Activated T-helper 1 cell treated with anti-CD3 and anti-CD28 coated beads, Interleukin-12 subunit alpha, Interleukin-12 subunit beta, Interleukin-2, Interleukin-4 antibody, amounts not matched to agents 30 ng/mL and 10 ng/mL and 1 ng/mL, durations not matched to agents 14 hours and 24 hours and 36 hours (primary cell): ENCODE measurements around the gene HCFC1R1. TPM values are rescaled to one million over a fixed set of nuclear protein-coding genes. Genes with fewer than 3 reads are reported as not detected.
A peak's percentile ranks its signal among the peaks of the same experiment; 100 is the strongest.
"Not testable (repeated sequence)": the region's sequence is repeated elsewhere in the genome, so short reads cannot be mapped to it uniquely, and the experiment has no call there.

ENCODE experiments used
- DNase-seq: peaks from one replicate; pipeline ENCODE4 v3.0.0; 2021; ENCODE audit warnings: low spot score
- H3K27ac Mint-ChIP-seq: one replicate; pipeline ENCODE4 v1.8.0; 2021; ENCODE audit warnings: mild to moderate bottlenecking, mixed read lengths
- H3K27me3 Mint-ChIP-seq: one replicate; pipeline ENCODE4 v1.8.0; 2022; ENCODE audit warnings: mild to moderate bottlenecking, moderate library complexity, mixed read lengths; ENCODE audit not compliant: insufficient read depth
- H3K36me3 Mint-ChIP-seq: one replicate; pipeline ENCODE4 v1.8.0; 2021; ENCODE audit warnings: low read depth, mixed read lengths
- H3K4me1 Mint-ChIP-seq: one replicate; pipeline ENCODE4 v1.8.0; 2021; ENCODE audit warnings: low read depth, mixed read lengths
- H3K4me3 Mint-ChIP-seq: one replicate; pipeline ENCODE4 v1.8.0; 2021; ENCODE audit warnings: mild to moderate bottlenecking, moderate library complexity, mixed read lengths
- H3K9me3 Mint-ChIP-seq: one replicate; pipeline ENCODE4 v1.8.0; 2021; ENCODE audit warnings: mixed read lengths
- intact Hi-C: fragments of 100-400 bp; cut with micrococcal nuclease; formaldehyde crosslinking; loops from one replicate; pipeline ENCODE4 v1.15.1; 2024
- total RNA-seq: library from RNA; stranded (reverse); gene quantifications from 2 replicates; pipeline ENCODE4 v1.2.3, GENCODE V29; 2022

HCFC1R1 gene
- total RNA-seq, 1 donor from 2014 or later, result 30.0 TPM

DNA sequence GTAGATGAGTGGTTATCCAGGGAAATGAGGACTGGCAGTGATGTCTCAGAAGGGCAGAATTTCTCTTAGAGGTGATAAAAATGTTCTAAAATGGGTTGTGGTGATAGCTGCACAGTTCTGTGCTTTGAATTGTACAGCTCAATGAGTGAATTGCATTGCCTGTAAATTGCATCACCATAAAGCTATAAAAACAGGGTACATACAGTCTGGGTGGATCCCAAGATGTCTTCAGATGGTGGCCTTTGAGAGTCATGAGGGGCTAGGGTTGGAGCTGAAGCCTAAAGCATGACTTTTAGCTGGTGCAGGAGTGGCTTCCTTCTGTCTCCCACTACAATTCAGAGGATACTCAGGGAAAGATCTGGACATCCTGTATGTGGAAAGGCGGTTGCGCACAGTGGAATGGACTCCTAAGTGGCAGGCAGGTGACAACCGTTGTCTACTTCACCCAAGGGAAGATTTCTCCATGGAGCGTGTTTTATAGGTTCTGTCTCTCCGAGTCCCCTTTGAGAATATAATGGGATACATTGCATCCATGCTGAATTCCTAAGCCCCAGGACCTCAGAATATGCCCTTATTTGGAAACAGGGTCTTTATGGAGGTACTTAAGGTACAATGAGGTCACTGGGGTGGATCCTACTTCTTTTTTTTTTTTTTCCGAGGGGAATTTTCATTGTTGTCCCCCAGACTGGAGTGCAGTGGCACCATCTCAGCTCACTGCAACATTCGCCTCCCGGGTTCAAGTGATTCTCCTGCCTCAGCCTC, 40.1 kb upstream of the HCFC1R1 start:
- no peak for DNase-seq
- peaks cover 47% of the 10 kb centered on the region for H3K4me1 Mint-ChIP-seq
- intact Hi-C loops, result no loop called here
- H3K36me3 Mint-ChIP-seq, result peaks cover 42% of the 10 kb centered on the region
- H3K27ac Mint-ChIP-seq, result peak overlapping the region; percentile 94
- H3K9me3 Mint-ChIP-seq, result peaks cover 7% of the 10 kb centered on the region
- H3K4me3 Mint-ChIP-seq, result peak overlapping the region; percentile 79
- peaks cover 2% of the 10 kb centered on the region for H3K27me3 Mint-ChIP-seq

DNA sequence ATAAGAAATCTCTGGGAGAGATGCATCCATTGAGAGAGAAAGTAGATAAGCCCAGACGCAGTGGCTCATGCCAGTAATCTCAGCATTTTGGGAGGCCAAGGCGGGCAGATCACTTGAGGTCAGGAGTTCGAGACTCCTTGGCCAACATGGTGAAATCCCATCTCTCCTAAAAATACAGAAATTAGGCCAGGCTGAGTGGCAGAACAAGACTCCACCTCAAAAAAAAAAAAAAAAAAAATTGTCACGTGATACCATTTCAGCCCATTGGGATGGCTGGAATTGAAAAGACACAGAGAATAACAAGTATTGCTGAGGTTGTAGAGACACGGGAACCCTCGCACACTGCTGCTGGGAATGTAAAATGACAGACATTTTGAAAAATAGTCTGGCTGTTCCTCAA, 38.8 kb upstream of the HCFC1R1 start:
- H3K27me3 Mint-ChIP-seq, result peaks cover 2% of the 10 kb centered on the region
- H3K9me3 Mint-ChIP-seq, result peaks cover 7% of the 10 kb centered on the region
- H3K4me1 Mint-ChIP-seq, result peaks cover 40% of the 10 kb centered on the region
- no peak overlapping the region for H3K27ac Mint-ChIP-seq
- no peak for DNase-seq
- H3K36me3 Mint-ChIP-seq, result peaks cover 30% of the 10 kb centered on the region
- peak overlapping the region; percentile 29 for H3K4me3 Mint-ChIP-seq
- intact Hi-C loops, result no loop called here

GRCh38 chr16:3060339-3061127, 36.8 kb upstream of the HCFC1R1 start:
- H3K36me3 Mint-ChIP-seq, result peaks cover 21% of the 10 kb centered on the region
- peaks cover 2% of the 10 kb centered on the region for H3K27me3 Mint-ChIP-seq
- DNase-seq, result no peak
- H3K4me1 Mint-ChIP-seq, result peaks cover 51% of the 10 kb centered on the region
- intact Hi-C loops, result no loop called here
- H3K4me3 Mint-ChIP-seq, result peak overlapping the region; percentile 89
- peak overlapping the region; percentile 93 for H3K27ac Mint-ChIP-seq
- H3K9me3 Mint-ChIP-seq, result peaks cover 7% of the 10 kb centered on the region

DNA sequence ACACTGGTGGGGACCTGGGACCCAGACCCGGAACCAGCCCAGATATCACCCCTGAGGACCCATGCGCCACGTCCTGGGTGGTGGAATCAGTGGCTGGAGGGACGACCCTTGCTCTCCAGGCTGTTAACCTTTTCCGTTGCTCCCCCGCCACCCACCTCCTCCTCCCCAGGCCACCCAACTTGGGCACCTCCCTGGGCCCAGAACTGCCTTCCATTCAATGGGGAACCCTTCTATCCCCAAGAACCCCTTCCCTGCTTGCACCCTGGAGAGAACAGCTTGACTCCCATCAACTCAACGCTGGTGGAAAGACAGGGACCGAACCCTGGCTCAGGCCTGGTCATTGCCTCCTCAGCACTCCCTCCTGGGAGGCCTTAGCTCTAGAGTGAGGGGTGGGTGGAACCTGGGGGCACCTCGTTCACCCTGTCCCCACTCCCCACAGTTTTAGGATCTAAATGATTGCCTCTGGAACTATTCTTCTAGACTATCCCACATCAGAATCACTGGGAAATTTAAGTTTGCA, 36.0 kb upstream of the HCFC1R1 start:
- Mint-ChIP-seq H3K4me3 (peak overlapping the region; percentile 89), H3K27me3 (peaks cover 2% of the 10 kb centered on the region), H3K4me1 (peaks cover 58% of the 10 kb centered on the region), H3K27ac (peak overlapping the region; percentile 93), H3K36me3 (peaks cover 24% of the 10 kb centered on the region), H3K9me3 (peaks cover 7% of the 10 kb centered on the region)
- intact Hi-C loops, result loop anchor here (1.0 to 2.0 kb wide), 7 partner anchors 15 to 107 kb away; no protein-coding TSS in a partner anchor
- no peak for DNase-seq

DNA sequence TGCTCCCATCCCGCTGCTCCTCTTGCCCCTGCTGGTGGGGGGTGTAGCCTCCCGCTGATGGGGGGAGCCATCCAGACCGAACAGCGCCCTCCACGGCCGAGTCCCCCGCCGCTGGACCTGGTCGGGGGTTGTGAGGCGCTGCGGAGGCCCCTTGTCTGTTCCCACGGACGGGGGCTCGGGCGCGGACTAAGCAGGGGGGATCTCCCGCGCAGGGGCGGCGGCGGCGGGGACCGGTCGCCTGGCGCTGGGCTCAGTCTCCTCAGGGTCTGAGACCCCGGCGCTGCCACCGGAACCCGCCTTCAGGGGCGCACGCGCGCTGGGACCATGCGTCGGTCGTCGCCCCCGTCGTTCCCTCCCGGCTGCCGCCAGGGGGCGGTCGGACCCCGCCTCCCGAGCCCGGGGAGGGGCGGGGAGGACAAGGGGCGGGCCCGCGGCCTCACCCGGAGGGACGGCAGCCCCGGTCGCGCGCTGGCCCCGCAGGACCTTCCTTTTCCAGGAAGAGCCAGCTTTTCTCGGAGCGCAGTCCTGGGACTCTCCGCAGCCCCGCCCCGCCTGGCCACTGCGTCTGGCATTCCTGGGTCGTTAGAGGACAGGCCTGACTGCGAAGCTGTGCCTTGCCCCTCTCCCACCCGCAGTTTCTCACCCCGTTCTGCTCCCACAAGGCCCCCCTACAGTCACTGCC, 35.4 kb upstream of the HCFC1R1 start:
- Mint-ChIP-seq H3K36me3 (peaks cover 25% of the 10 kb centered on the region), H3K4me3 (peak overlapping the region; percentile 90), H3K27ac (peak overlapping the region; percentile 93), H3K9me3 (peaks cover 7% of the 10 kb centered on the region), H3K4me1 (peaks cover 59% of the 10 kb centered on the region), H3K27me3 (peaks cover 2% of the 10 kb centered on the region)
- intact Hi-C loops, result loop anchor here (1.0 to 2.0 kb wide), 7 partner anchors 16 to 107 kb away; no protein-coding TSS in a partner anchor
- peak; percentile 88 for DNase-seq

GRCh38 chr16:3058139-3059030, 34.6 kb upstream of the HCFC1R1 start:
- intact Hi-C loops, result loop anchor here (1.0 to 2.0 kb wide), 7 partner anchors 16 to 108 kb away; no protein-coding TSS in a partner anchor
- Mint-ChIP-seq H3K4me3 (peak overlapping the region; percentile 90), H3K27ac (peak overlapping the region; percentile 88), H3K27me3 (peaks cover 2% of the 10 kb centered on the region), H3K36me3 (peaks cover 31% of the 10 kb centered on the region), H3K9me3 (peaks cover 7% of the 10 kb centered on the region), H3K4me1 (peaks cover 61% of the 10 kb centered on the region)
- DNase-seq, result no peak

- intact Hi-C loops, result loop anchor here (2.0 kb wide), 2 partner anchors 17 to 43 kb away; no protein-coding TSS in a partner anchor
- DNase-seq, result no peak
- peaks cover under 1% of the 10 kb centered on the region for H3K9me3 Mint-ChIP-seq
- no peaks in the 10 kb centered on the region for H3K27me3 Mint-ChIP-seq
- peak overlapping the region; percentile 90 for H3K4me3 Mint-ChIP-seq
- H3K4me1 Mint-ChIP-seq, result peaks cover 55% of the 10 kb centered on the region
- H3K27ac Mint-ChIP-seq, result peak overlapping the region; percentile 88
- peaks cover 30% of the 10 kb centered on the region for H3K36me3 Mint-ChIP-seq
Measured at GRCh38 chr16:3057181-3058138, 33.7 kb upstream of the HCFC1R1 start.

DNA sequence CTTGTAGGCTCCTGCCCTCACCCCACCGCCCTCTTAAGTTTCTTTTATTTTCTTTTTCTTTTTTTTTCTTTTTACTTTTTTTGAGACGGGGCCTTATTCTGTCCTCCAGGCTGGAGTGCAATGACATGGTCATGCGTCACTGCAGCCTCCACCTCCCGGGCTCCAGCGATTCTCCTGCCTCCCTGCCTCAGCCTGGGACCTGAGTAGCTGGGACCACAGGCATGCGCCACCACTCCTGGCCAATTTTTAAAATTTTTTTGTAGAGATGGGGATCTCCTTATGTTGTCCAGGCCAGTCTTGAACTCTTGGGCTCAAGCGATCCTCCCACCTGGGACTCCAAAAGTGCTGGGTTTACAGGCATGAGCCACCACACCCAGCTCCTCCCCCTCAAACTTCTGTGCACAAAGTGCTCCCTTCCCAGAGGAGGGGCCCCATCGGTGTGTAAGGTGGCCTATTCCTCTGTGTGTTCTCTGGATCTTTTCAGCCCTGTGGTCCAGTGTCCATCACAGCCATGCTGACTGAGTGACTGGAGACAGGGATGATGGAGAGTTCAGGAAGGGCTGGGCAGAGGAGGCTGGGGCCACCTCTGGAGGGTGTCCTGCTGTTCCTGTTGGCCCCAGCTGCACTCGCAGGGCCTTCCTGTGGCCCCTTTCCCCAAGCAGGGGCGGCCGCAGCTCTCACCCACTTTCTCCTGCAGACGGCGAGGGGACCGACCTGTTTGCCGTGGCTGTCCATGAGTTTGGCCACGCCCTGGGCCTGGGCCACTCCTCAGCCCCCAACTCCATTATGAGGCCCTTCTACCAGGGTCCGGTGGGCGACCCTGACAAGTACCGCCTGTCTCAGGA, 32.8 kb upstream of the HCFC1R1 start:
- no peak for DNase-seq
- Mint-ChIP-seq H3K9me3 (no peaks in the 10 kb centered on the region), H3K4me3 (peak overlapping the region; percentile 90), H3K36me3 (peaks cover 33% of the 10 kb centered on the region), H3K4me1 (peaks cover 64% of the 10 kb centered on the region), H3K27ac (peak overlapping the region; percentile 88), H3K27me3 (no peaks in the 10 kb centered on the region)
- intact Hi-C loops, result no loop called here

DNA sequence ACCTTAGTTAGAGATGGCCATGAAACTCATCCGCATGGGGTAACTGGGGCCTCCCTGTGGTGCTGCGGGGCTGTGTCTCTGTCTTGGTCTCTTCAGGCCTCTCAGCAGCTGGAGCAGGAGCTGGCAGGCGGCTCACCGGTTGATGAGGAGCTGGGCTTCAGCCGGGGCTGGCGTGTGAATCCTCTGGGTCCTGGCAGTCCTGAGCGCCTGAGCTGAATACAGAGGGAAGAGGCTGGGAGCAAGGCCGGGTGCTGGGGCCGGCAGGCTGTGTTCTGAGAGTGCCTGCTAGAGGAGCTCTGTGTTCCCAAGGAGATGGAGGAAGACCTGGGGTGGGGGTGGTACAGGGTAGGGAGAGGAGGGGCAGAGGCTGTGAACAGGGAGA, 32.0 kb upstream of the HCFC1R1 start:
- intact Hi-C loops, result loop anchor here (1.0 kb wide), 1 partner anchor 9 kb away; the partner anchor contains the start of gene MMP25
- peak overlapping the region; percentile 68 for H3K4me3 Mint-ChIP-seq
- H3K4me1 Mint-ChIP-seq, result peaks cover 72% of the 10 kb centered on the region
- H3K9me3 Mint-ChIP-seq, H3K27me3 Mint-ChIP-seq, DNase-seq: not testable (repeated sequence)
- peak overlapping the region; percentile 94 for H3K27ac Mint-ChIP-seq
- peaks cover 39% of the 10 kb centered on the region for H3K36me3 Mint-ChIP-seq

- intact Hi-C loops, result loop anchor here (1.0 kb wide), 1 partner anchor 9 kb away; the partner anchor contains the start of gene MMP25
- Mint-ChIP-seq H3K27ac (peak overlapping the region; percentile 94), H3K27me3 (no peaks in the 10 kb centered on the region), H3K4me3 (peak overlapping the region; percentile 68), H3K4me1 (peaks cover 72% of the 10 kb centered on the region), H3K36me3 (peaks cover 33% of the 10 kb centered on the region), H3K9me3 (no peaks in the 10 kb centered on the region)
- no peak for DNase-seq
Measured at GRCh38 chr16:3054965-3055733, 31.4 kb upstream of the HCFC1R1 start.
